Esophagus (tissue), 2 donors: Measurements from ENCODE around the gene MYOD1. TPM values are rescaled to one million over a fixed set of nuclear protein-coding genes. Genes with fewer than 3 reads are reported as not detected.

Experiments used
- H3K27ac ChIP-seq, 2 donors: one replicate each; pipeline ENCODE4 v1.5.1; 2013; ENCODE audit warnings: low read depth in 2 of 2, mild to moderate bottlenecking in 2 of 2, inconsistent platforms in 1 of 2, low read length in 1 of 2, moderate library complexity in 1 of 2
- H3K27me3 ChIP-seq, 2 donors: one replicate each; pipeline ENCODE4 v1.6.1; 2013; ENCODE audit warnings: low read length in 2 of 2, control low read depth in 1 of 2, mild to moderate bottlenecking in 1 of 2; ENCODE audit not compliant: insufficient read depth in 2 of 2, control insufficient read depth in 1 of 2
- H3K36me3 ChIP-seq, 2 donors: one replicate each; pipeline ENCODE4 v1.6.1; 2013; ENCODE audit warnings: low read length in 1 of 2; ENCODE audit not compliant: control insufficient read depth in 2 of 2, insufficient read depth in 2 of 2
- H3K4me1 ChIP-seq, 2 donors: one replicate each; pipeline ENCODE4 v1.6.1; 2013; ENCODE audit warnings: low read length in 1 of 2; ENCODE audit not compliant: control insufficient read depth in 2 of 2, insufficient read depth in 2 of 2
- H3K4me3 ChIP-seq, 2 donors: one replicate each; pipeline ENCODE4 v1.5.1; 2013; ENCODE audit warnings: low read length in 2 of 2, mild to moderate bottlenecking in 2 of 2, low read depth in 1 of 2, moderate library complexity in 1 of 2
- H3K9me3 ChIP-seq, 2 donors: one replicate each; pipeline ENCODE4 v1.6.1; 2013; ENCODE audit warnings: mild to moderate bottlenecking in 2 of 2, low read depth in 1 of 2, low read length in 1 of 2, moderate library complexity in 1 of 2; ENCODE audit not compliant: control insufficient read depth in 2 of 2, insufficient read depth in 1 of 2
- WGBS, 2 donors: extraction: QIAGEN DNeasy Blood & Tissue Kit; methylation state at CpG; one replicate each; pipeline ENCODE4 v1.1.7; 2013; 5-methylcytosine and 5-hydroxymethylcytosine counted together
- polyA plus RNA-seq, 2 donors: library from polyadenylated mRNA; stranded (reverse); fragments of 200-250 nt; gene quantifications; one replicate each; pipeline ENCODE4 v1.2.3, GENCODE V29; 2013
- donor health status: healthy with polysubstance abuse.
- donor health status: Bipolar disorder and iron deficiency.

MYOD1 gene
- polyA plus RNA-seq, 2 donors = not detected

DNA sequence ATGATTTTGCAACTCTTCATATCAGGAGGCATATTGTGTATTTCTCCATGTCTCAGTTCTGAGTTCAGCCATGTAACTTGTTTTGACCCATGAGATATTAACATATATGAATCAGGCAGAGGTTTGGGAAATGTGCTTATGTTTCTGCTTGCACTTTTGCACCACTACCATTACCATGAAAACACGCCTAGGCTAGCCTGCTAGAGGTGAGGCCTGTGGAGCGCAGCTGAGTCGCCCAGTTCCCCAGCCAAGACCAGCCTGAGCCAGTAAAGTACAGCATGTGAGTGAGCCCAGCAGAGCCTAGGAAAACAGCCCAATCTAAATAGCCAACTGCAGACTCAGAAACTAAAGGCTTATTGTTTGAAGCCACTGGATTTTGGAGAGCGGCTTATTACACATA lies 18.4 kb upstream of the MYOD1 start:
- Histone ChIP-seq H3K27me3 (peaks cover 0 to 1% of the 10 kb centered on the region in 2 donors), H3K27ac (no peak overlapping the region), H3K36me3 (no peaks in the 10 kb centered on the region), H3K4me1 (no peaks in the 10 kb centered on the region), H3K9me3 (peaks cover 0 to 4% of the 10 kb centered on the region in 2 donors), H3K4me3 (no peak overlapping the region)
- 53 to 72% methylated on average over 4 of the region's 4 CpGs for WGBS, 2 donors

GRCh38 chr11:17702876-17703275 lies 16.5 kb upstream of the MYOD1 start:
- Histone ChIP-seq H3K4me3 (no peak overlapping the region), H3K36me3 (no peaks in the 10 kb centered on the region), H3K27me3 (no peaks in the 10 kb centered on the region), H3K4me1 (no peaks in the 10 kb centered on the region), H3K9me3 (peaks cover 0 to 4% of the 10 kb centered on the region in 2 donors), H3K27ac (no peak overlapping the region)
- 62 to 78% methylated on average over 5 of the region's 5 CpGs for WGBS, 2 donors

GRCh38 chr11:17703951-17704350 lies 15.4 kb upstream of the MYOD1 start:
- no peaks in the 10 kb centered on the region for H3K4me1 ChIP-seq
- H3K4me3 ChIP-seq = no peak overlapping the region
- H3K27ac ChIP-seq = no peak overlapping the region
- H3K9me3 ChIP-seq = peaks cover 0 to 4% of the 10 kb centered on the region in 2 donors
- H3K36me3 ChIP-seq = no peaks in the 10 kb centered on the region
- H3K27me3 ChIP-seq = no peaks in the 10 kb centered on the region
- 80 to 94% methylated on average over 2 of the region's 2 CpGs for WGBS, 2 donors

GRCh38 chr11:17707830-17708229 lies 11.5 kb upstream of the MYOD1 start:
- no peak overlapping the region for H3K4me3 ChIP-seq
- H3K27me3 ChIP-seq = no peaks in the 10 kb centered on the region
- no peak overlapping the region for H3K27ac ChIP-seq
- peaks cover 0 to 4% of the 10 kb centered on the region in 2 donors for H3K9me3 ChIP-seq
- no peaks in the 10 kb centered on the region for H3K36me3 ChIP-seq
- H3K4me1 ChIP-seq = no peaks in the 10 kb centered on the region
- WGBS, 2 donors = 53 to 54% methylated on average over 4 of the region's 4 CpGs

DNA sequence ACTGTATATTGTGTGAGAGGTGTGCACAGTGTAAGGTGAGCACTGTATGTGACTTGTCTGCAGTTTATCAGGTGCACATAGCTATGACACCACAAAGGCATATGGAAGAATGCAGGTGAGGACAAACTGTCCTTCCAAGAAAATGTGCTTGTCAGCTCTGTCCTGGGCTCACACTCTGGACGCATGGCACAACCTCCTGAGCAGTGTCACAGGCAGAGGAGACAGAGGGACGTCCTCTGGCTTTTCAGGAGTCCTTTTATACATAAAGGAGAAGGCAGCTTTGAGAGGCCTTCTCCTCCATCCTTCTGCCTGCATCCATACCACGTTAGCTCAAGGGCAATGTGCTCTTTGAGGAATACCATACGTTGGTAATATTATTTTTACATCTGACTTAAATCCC lies 7.5 kb upstream of the MYOD1 start:
- Histone ChIP-seq H3K9me3 (no peaks in the 10 kb centered on the region), H3K4me1 (no peaks in the 10 kb centered on the region), H3K36me3 (no peaks in the 10 kb centered on the region), H3K27ac (no peak overlapping the region), H3K4me3 (no peak overlapping the region), H3K27me3 (no peaks in the 10 kb centered on the region)
- 20 to 31% methylated on average over 4 of the region's 4 CpGs for WGBS, 2 donors

GRCh38 chr11:17713851-17714250 lies 5.5 kb upstream of the MYOD1 start:
- 15 to 47% methylated on average over 1 of the region's 1 CpG for WGBS, 2 donors
- H3K36me3 ChIP-seq = no peaks in the 10 kb centered on the region
- no peak overlapping the region for H3K27ac ChIP-seq
- H3K9me3 ChIP-seq = no peaks in the 10 kb centered on the region
- no peak overlapping the region for H3K4me3 ChIP-seq
- H3K4me1 ChIP-seq = peaks cover 0 to 1% of the 10 kb centered on the region in 2 donors
- peaks cover 3 to 7% of the 10 kb centered on the region in 2 donors for H3K27me3 ChIP-seq

DNA sequence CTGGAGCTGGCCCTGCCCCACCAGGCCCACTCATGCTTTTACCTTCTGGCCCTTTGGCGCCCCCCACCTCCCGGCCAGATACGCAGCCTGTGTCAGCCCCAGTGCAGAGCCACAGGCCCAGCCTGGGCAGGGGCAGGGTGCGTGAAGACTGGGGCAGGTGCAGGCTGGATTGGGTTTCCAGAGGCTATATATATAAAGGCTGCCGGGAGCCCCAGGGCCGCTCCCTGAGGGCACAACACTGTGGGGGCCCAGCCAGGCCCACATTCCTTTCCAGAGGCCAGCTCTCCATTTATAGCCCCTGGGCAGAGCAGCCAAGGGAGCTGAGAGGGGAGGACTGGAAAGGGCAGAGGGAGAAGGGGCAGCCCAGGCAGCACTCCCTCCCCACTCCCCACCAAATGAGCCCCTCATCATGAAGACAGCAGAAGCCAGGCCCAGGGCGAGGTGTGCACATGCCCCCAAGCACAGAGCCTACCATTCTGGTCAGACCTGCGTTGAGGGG lies 5.0 kb upstream of the MYOD1 start:
- Histone ChIP-seq H3K27me3 (peaks cover 7 to 8% of the 10 kb centered on the region in 2 donors), H3K9me3 (no peaks in the 10 kb centered on the region), H3K4me1 (peaks cover 0 to 5% of the 10 kb centered on the region in 2 donors), H3K36me3 (no peaks in the 10 kb centered on the region), H3K27ac (no peak overlapping the region), H3K4me3 (no peak overlapping the region)
- 59 to 61% methylated on average over 8 of the region's 8 CpGs for WGBS, 2 donors

DNA sequence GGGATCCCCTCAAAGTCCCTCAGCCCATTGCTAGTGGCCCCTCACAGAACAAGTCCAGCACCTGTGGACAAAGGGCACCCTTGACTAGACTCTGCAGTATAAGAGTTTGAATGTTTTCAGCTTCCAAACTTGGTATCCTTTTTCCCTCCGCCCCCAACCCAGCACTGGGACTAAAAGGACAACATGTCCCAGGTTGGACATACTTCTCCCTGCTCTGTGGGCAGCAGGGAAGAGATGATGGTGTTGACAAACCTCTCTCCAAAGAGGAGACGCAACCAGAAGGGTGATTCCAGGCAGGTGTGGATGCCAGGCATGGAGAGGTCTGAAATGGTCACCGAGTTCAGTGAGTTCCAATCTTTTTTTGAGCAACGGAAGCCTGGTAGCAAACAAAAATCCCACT lies 4.5 kb upstream of the MYOD1 start:
- H3K27ac ChIP-seq = no peak overlapping the region
- 82 to 87% methylated on average over 4 of the region's 4 CpGs for WGBS, 2 donors
- H3K4me3 ChIP-seq = no peak overlapping the region
- peaks cover 8% of the 10 kb centered on the region in 2 donors for H3K27me3 ChIP-seq
- H3K9me3 ChIP-seq = peaks cover 0 to 3% of the 10 kb centered on the region in 2 donors
- H3K4me1 ChIP-seq = peaks cover 0 to 5% of the 10 kb centered on the region in 2 donors
- H3K36me3 ChIP-seq = no peaks in the 10 kb centered on the region

- H3K27me3 ChIP-seq = peaks cover 16 to 26% of the 10 kb centered on the region in 2 donors
- no peak overlapping the region for H3K27ac ChIP-seq
- 75 to 76% methylated on average over 2 of the region's 2 CpGs for WGBS, 2 donors
Measured at GRCh38 chr11:17716807-17717206, 2.6 kb upstream of the MYOD1 start.

DNA sequence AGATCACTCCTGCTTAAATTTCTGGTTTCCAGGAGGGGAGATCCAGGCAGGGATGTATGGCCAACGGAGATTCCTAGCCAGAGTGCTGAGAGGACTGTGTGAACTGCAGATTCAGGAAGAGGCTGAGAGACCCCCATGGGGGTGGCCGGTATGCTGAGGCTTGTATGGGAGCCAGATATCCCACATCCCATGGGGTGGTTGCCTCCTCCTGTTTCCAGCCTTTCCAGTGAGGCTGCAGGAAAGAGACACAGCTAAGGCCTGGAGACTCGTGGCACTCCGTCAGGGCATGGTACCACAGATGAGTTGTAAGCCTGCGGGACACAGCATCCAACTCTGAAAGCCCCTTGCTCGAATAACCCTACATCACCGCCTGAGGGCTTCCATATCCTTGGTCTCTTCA lies 1.4 kb upstream of the MYOD1 start:
- WGBS, 2 donors = 58 to 65% methylated on average over 7 of the region's 7 CpGs
- Histone ChIP-seq H3K27ac (no peak overlapping the region), H3K9me3 (peaks cover 0 to 3% of the 10 kb centered on the region in 2 donors), H3K27me3 (peaks cover 16 to 31% of the 10 kb centered on the region in 2 donors), H3K4me1 (peaks cover 8 to 10% of the 10 kb centered on the region in 2 donors), H3K36me3 (no peaks in the 10 kb centered on the region), H3K4me3 (no peak overlapping the region)

More at GRCh38 chr11:17716807-17717206, 2.6 kb upstream of the MYOD1 start:
- Histone ChIP-seq H3K36me3 (no peaks in the 10 kb centered on the region), H3K9me3 (peaks cover 0 to 3% of the 10 kb centered on the region in 2 donors), H3K4me3 (no peak overlapping the region), H3K4me1 (peaks cover 8 to 10% of the 10 kb centered on the region in 2 donors)
